Breast epithelium (tissue), 4 donors: Measurements from ENCODE around the gene RDH13. TPM values are rescaled to one million over a fixed set of nuclear protein-coding genes. Genes with fewer than 3 reads are reported as not detected.
"Not testable (repeated sequence)": the region's sequence is repeated elsewhere in the genome, so short reads cannot be mapped to it uniquely, and the experiment has no call there.

Experiments
- DNase-seq, 2 donors: peaks; one replicate each; pipeline ENCODE4 v3.0.0-alpha.2; 2019; ENCODE audit warnings: low spot score in 2 of 2
- H3K27ac ChIP-seq, 2 donors: fragments of 200-600 bp; sonication (generic) in 1 of 2; one replicate each; pipeline ENCODE4 v1.5.1; 2016 to 2019; ENCODE audit warnings: mild to moderate bottlenecking in 1 of 2
- H3K27me3 ChIP-seq, 2 donors: fragments of 200-600 bp; sonication (generic) in 1 of 2; one replicate each; pipeline versions ENCODE4 v1.5.1 to v1.6.0; 2017 to 2019; ENCODE audit warnings: control low read depth in 1 of 2, mild to moderate bottlenecking in 1 of 2
- H3K36me3 ChIP-seq: fragments of 200-600 bp; one replicate; pipeline ENCODE4 v1.5.1; 2019
- H3K4me1 ChIP-seq, 2 donors: fragments of 200-600 bp; sonication (generic); one replicate each; pipeline ENCODE4 v1.5.1; 2016 to 2019; ENCODE audit warnings: control low read depth in 1 of 2
- H3K4me3 ChIP-seq, 3 donors: fragments of 200-600 bp; sonication (generic); 1 replicate in 2 of 3; 2 replicates in 1 of 3; pipeline ENCODE4 v1.5.1; 2016 to 2019; ENCODE audit warnings: mild to moderate bottlenecking in 3 of 3, moderate library complexity in 2 of 3
- H3K9me3 ChIP-seq, 2 donors: fragments of 200-600 bp; sonication (generic) in 1 of 2; one replicate each; pipeline ENCODE4 v1.5.1; 2016 to 2019; ENCODE audit warnings: control low read depth in 1 of 2
- POLR2A ChIP-seq: fragments of 450-650 bp; IDR thresholded peaks from one replicate; pipeline ENCODE4 v1.6.1; 2016; ENCODE audit warnings: antibody characterized with exemption, mild to moderate bottlenecking, moderate library complexity
- POLR2AphosphoS5 ChIP-seq, 3 donors: sonication (generic); formaldehyde crosslinking; IDR thresholded peaks; one replicate each; pipeline ENCODE4 v1.6.1; 2017; ENCODE audit warnings: antibody characterized with exemption in 3 of 3
- intact Hi-C: fragments of 100-400 bp; cut with DNase I; formaldehyde crosslinking; loops from one replicate; pipeline ENCODE4 v1.15.1; 2023; ENCODE audit warnings: low total_unique reads
- total RNA-seq, 3 donors: library from RNA; depleted of rRNA; stranded (reverse); fragments of >200 nt; gene quantifications; one replicate each; pipeline ENCODE4 v1.1.0, GENCODE V29; 2016
- TF ChIP-seq, protein P1 (sequence below), 3 donors: fragments of 450-650 bp; IDR thresholded peaks; one replicate each; pipeline ENCODE4 v1.5.1; 2016 to 2017; ENCODE audit warnings: antibody characterized with exemption in 3 of 3, mild to moderate bottlenecking in 3 of 3, moderate library complexity in 3 of 3

RDH13 gene
- total RNA-seq, 3 donors from 2014 or later: 11.4 to 33.4 (median 22.3) TPM

DNA sequence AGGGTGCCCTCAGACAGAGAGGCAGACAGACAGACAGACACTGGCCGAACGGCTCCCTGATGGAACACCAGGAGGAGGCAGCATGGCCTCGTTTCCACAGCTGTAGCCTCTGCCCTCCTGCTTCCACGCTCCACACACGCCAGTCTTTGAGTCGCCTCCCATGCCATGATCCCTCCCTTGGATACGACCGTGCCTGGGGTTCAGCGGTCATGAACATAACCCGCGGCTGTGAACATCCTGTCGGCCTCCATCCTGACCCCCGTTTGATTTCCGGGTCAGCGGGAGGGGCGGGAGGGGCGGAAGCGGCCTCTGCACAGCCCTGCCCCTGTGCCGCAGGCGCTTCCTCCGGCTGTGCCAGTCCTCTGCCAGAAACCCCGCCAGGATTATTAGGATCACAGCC is 48.2 kb downstream of the RDH13 start:
- intact Hi-C loops: no loop called here
- no peaks in the 10 kb centered on the region for H3K4me1 ChIP-seq
- no peak overlapping the region for H3K27ac ChIP-seq
- H3K9me3 ChIP-seq: no peaks in the 10 kb centered on the region
- H3K36me3 ChIP-seq: no peaks in the 10 kb centered on the region
- TF ChIP-seq, protein P1, sequence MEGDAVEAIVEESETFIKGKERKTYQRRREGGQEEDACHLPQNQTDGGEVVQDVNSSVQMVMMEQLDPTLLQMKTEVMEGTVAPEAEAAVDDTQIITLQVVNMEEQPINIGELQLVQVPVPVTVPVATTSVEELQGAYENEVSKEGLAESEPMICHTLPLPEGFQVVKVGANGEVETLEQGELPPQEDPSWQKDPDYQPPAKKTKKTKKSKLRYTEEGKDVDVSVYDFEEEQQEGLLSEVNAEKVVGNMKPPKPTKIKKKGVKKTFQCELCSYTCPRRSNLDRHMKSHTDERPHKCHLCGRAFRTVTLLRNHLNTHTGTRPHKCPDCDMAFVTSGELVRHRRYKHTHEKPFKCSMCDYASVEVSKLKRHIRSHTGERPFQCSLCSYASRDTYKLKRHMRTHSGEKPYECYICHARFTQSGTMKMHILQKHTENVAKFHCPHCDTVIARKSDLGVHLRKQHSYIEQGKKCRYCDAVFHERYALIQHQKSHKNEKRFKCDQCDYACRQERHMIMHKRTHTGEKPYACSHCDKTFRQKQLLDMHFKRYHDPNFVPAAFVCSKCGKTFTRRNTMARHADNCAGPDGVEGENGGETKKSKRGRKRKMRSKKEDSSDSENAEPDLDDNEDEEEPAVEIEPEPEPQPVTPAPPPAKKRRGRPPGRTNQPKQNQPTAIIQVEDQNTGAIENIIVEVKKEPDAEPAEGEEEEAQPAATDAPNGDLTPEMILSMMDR (IDR thresholded peaks at IDR 0.05): no peak
- no peak for TF ChIP-seq POLR2AphosphoS5 (IDR thresholded peaks at IDR 0.05)
- TF ChIP-seq POLR2A: no peak
- H3K4me3 ChIP-seq: no peak overlapping the region
- DNase-seq: no peak
- H3K27me3 ChIP-seq: no peaks in the 10 kb centered on the region

DNA sequence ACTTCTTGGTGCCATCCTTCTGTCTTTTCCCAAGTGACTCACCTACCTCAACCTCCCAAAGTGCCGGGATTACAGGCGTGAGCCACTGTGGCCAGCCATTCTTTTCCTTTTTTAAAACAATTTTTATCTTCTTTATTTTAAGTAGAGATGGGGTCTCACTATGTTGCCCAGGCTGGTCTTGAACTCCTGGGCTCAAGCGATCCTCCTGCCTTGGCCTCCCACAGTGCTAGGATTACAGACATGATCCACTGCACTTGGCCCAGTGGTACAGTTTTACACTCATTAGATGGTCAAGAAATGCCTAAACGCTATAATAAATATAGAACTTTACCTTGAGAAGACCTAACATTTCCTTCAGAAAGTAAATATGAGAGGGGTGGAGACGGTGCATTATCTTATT is 49.4 kb downstream of the RDH13 start:
- no peak for DNase-seq
- TF ChIP-seq POLR2A (no peak), POLR2AphosphoS5 (IDR thresholded peaks at IDR 0.05) (no peak)
- TF ChIP-seq, protein P1 (IDR thresholded peaks at IDR 0.05): no peak
- intact Hi-C loops: no loop called here
- Histone ChIP-seq H3K4me1 (no peaks in the 10 kb centered on the region), H3K9me3 (no peaks in the 10 kb centered on the region), H3K27ac (no peak overlapping the region), H3K36me3 (no peaks in the 10 kb centered on the region), H3K4me3 (no peak overlapping the region), H3K27me3 (no peaks in the 10 kb centered on the region)

DNA sequence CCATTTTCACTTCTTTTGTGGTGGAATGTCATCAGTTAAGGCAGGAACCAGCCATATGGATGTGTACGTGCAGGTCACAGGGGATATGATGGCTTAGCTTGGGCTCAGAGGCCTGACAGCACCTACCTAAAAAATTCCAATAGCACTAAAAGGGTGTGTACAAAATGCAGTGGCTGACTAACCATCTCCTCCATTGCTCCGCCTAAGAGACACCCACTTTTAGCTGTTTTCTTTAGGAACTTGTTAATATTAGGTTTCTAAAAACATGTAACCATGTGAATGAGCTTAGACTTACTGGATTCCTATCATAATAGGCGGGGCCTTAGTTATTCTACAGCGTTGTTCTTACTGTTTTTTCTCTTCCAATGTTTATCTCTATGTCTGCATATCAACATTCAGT is 50.6 kb downstream of the RDH13 start:
- intact Hi-C loops: no loop called here

DNA sequence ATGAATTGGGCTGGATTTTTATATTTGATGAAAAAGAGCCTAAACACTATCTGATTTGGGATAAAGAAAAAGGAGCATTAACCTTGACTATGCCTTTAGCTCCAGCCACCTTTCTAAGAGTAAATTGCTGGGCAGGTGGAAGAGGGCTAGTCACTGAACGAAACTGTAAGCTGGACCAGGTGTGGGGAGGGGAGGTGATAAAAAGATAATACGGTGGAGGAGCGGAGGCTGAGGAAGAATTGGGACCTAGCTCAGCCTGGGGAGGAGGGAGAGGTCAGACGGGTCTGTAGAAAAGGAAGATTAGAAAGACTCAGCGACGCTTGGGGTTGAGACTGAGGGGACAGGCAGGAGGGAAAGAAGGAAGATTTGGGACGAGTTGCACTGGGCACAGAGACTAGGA is 52.4 kb downstream of the RDH13 start:
- H3K27ac ChIP-seq, H3K36me3 ChIP-seq, H3K9me3 ChIP-seq, intact Hi-C loops, DNase-seq, H3K4me3 ChIP-seq, H3K4me1 ChIP-seq, H3K27me3 ChIP-seq: not testable (repeated sequence)

More for the DNA sequence above, 50.6 kb downstream of the RDH13 start:
- Histone ChIP-seq H3K36me3 (no peaks in the 10 kb centered on the region), H3K4me3 (no peak overlapping the region), H3K27ac (no peak overlapping the region), H3K9me3 (no peaks in the 10 kb centered on the region), H3K27me3 (no peaks in the 10 kb centered on the region), H3K4me1 (no peaks in the 10 kb centered on the region)
- no peak for DNase-seq
- no peak for TF ChIP-seq POLR2AphosphoS5 (IDR thresholded peaks at IDR 0.05)
- no peak for TF ChIP-seq POLR2A
- TF ChIP-seq, protein P1 (IDR thresholded peaks at IDR 0.05): no peak

DNA sequence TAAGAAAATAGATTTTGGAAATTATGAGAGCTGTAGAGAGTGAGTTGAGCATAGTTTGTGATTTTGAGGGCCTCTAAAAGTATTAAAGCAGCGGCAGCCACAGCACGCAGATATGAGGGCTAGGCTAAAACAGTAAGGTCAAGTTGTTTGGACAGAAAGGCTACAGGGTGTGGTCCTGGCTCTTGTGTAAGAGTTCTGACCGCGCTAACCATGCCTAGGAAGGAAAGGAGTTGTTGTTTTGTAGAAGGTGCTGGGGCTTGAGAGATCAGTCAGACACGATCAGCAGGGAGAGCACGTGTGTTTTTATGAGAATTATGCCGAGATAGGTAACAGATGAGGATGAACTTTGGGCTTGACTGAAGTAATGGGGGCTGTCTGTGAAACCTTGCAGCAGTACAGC is 54.2 kb downstream of the RDH13 start:
- H3K4me3 ChIP-seq, H3K27ac ChIP-seq, H3K36me3 ChIP-seq, H3K27me3 ChIP-seq, H3K4me1 ChIP-seq, intact Hi-C loops, H3K9me3 ChIP-seq, DNase-seq: not testable (repeated sequence)

DNA sequence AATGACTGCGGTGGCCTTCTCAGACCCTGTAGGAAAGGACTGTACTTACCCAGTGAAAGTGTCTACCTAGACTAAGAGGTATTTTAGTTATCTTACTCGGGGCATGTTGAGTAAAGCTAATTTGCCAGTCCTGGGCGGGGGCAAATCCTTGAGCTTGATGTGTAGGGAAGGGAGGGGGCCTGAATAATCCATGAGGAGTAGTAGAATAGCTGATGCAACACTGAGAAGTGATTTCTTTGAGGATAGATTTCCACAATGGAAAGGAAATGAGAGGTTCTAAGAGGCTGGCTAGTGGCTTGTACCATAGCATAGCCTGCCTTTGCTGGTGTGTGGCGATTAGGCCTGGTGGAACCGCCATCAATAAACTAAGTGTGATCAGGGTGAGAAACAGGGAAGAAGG is 54.8 kb downstream of the RDH13 start:
- H3K27me3 ChIP-seq, H3K36me3 ChIP-seq, H3K27ac ChIP-seq, DNase-seq, intact Hi-C loops, H3K9me3 ChIP-seq, H3K4me3 ChIP-seq, H3K4me1 ChIP-seq: not testable (repeated sequence)

DNA sequence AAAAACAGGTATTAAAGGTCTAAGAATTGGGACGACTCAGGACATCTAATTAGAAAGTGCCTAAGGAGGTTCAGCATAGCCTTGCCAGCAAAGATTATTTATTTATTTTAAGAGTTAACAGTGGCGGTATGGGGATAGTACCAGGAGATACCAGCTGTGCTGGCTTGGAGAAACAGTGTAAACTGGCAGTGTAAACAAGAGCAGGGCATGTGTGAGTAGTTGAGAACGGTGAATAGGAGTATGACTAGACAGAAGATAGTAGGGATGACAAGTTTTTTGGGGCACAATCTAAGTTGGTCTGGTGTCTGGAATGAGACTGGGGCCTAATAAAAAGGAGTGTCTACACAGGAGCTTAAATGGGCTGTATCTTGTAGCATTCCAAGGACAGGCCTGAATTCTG is 55.4 kb downstream of the RDH13 start:
- intact Hi-C loops, H3K36me3 ChIP-seq: not testable (repeated sequence)

DNA sequence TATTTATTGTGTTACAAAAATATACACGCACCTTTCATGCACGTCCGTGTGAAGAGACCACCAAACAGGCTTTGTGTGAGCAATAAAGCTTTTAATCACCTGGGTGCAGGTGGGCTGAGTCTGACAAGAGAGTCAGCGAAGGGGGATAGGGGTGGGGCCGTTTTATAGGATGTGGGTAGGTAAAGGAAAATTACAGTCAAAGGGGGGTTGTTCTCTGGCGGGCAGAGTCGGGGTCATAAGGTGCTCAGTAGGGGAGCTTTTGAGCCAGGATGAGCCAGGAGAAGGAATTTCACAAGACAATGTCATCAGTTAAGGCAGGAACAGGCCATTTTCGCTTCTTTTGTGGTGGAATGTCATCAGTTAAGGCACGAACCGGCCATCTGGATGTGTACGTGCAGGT is 56.2 kb downstream of the RDH13 start:
- intact Hi-C loops, H3K36me3 ChIP-seq, H3K27me3 ChIP-seq, H3K9me3 ChIP-seq, H3K27ac ChIP-seq, H3K4me3 ChIP-seq, H3K4me1 ChIP-seq, DNase-seq: not testable (repeated sequence)

More for the DNA sequence above, 55.4 kb downstream of the RDH13 start:
- not testable (repeated sequence) for H3K4me1 ChIP-seq, H3K4me3 ChIP-seq, H3K27ac ChIP-seq, H3K27me3 ChIP-seq, DNase-seq, H3K9me3 ChIP-seq
